Suprapubic skin (tissue), 4 donors: Measurements from ENCODE around the gene SMIM3. TPM values are rescaled to one million over a fixed set of nuclear protein-coding genes. Genes with fewer than 3 reads are reported as not detected.

Experiments
- total RNA-seq, 4 donors: library from RNA; depleted of rRNA; stranded (reverse); fragments of >200 nt; gene quantifications; one replicate each; pipeline ENCODE4 v1.1.0, GENCODE V29; 2016

SMIM3 gene
- total RNA-seq, 4 donors from 2014 or later: 7.1 to 18.7 (median 14.1) TPM

Other genes with a start within 250 kb of the SMIM3 start
- 1 to 10 TPM; 3.3 to 8.5 (median 5.6) TPM for gene SYNPO, start 138.1 kb upstream of the SMIM3 start, total RNA-seq
- gene MYOZ3, start 117.5 kb upstream of the SMIM3 start, total RNA-seq: under 1 TPM in 1 of 4 donors, not detected in 3; 0.30 TPM
- 10 to 100 TPM; 30.1 to 63.9 (median 43.8) TPM for gene RBM22, start 77.7 kb upstream of the SMIM3 start, total RNA-seq
- gene DCTN4, start 19.7 kb upstream of the SMIM3 start, total RNA-seq: 10 to 100 TPM; 64.8 to 91.6 (median 76.3) TPM
- not detected for gene IRGM, start 67.8 kb downstream of the SMIM3 start, total RNA-seq
- gene ZNF300, start 126.2 kb downstream of the SMIM3 start, total RNA-seq: 1 to 10 TPM; 2.1 to 5.1 (median 3.3) TPM
- 100 to 1,000 TPM; 242 to 601 (median 378) TPM for gene GPX3, start 241.8 kb downstream of the SMIM3 start, total RNA-seq